Measurements from ENCODE around the gene AMOT. TPM values are rescaled to one million over a fixed set of nuclear protein-coding genes. Genes with fewer than 3 reads are reported as not detected.

Gene AMOT
- total RNA-seq, 1 donor from 2014 or later: 36.9 TPM

DNA sequence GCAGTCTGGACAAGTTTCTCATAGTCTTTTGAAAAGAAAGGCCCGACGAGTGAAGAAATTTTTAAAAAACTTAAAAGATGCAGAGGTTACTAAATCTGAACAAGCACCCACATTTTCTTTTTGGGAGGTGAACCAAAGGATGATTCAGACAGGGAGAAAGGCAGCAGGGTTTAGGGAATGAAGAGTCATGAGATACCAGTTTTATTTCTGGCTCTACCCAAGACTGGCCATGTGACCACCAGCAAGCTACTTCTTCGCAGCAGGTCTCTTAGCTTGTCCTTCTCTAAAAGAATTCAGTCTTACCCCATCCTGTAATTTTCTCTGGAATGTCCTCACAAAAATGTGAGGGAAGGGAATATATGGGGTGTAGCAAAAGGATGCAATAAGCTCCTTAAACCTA, 37.6 kb downstream of the AMOT start:
- no peaks in the 10 kb centered on the region for H3K27me3 Mint-ChIP-seq (ENCODE audit: low read depth, unreplicated experiment)
- no peak overlapping the region for H3K4me3 ChIP-seq (ENCODE audit: insufficient read depth, low read depth, low read length)
- H3K27ac Mint-ChIP-seq (ENCODE audit: unreplicated experiment): no peak overlapping the region
- H3K79me2 ChIP-seq (ENCODE audit: insufficient read depth, low read length): no peaks in the 10 kb centered on the region
- no peaks in the 10 kb centered on the region for H3K27me3 ChIP-seq (ENCODE audit: insufficient read depth, low read length)
- H3K9me3 Mint-ChIP-seq (ENCODE audit: unreplicated experiment): peaks cover under 1% of the 10 kb centered on the region
- H3K36me3 Mint-ChIP-seq (ENCODE audit: low read depth, unreplicated experiment): peaks cover 3% of the 10 kb centered on the region
- no peak overlapping the region for H3K9ac ChIP-seq (ENCODE audit: low read length)
- no peaks in the 10 kb centered on the region for H3K36me3 ChIP-seq (ENCODE audit: insufficient read depth, low read length)
- no peak overlapping the region for H3K4me2 ChIP-seq (ENCODE audit: low read length)
- no peak overlapping the region for H3K4me3 Mint-ChIP-seq (ENCODE audit: unreplicated experiment)
- no peak for DNase-seq (ENCODE audit: low read depth)
- no peak for FAIRE-seq
- H3K27ac ChIP-seq (ENCODE audit: low read depth, low read length): no peak overlapping the region
- H3K4me1 ChIP-seq (ENCODE audit: insufficient read depth, low read length): no peaks in the 10 kb centered on the region
- no peak overlapping the region for H2AFZ ChIP-seq (ENCODE audit: low read depth, low read length)
- no peaks in the 10 kb centered on the region for H4K20me1 ChIP-seq (ENCODE audit: insufficient read depth, low read length)
- no peaks in the 10 kb centered on the region for H3K4me1 Mint-ChIP-seq (ENCODE audit: low read depth, unreplicated experiment)
- no peaks in the 10 kb centered on the region for H3K9me3 ChIP-seq (ENCODE audit: insufficient read depth, low read depth, low read length)
- TF ChIP-seq, protein P1, sequence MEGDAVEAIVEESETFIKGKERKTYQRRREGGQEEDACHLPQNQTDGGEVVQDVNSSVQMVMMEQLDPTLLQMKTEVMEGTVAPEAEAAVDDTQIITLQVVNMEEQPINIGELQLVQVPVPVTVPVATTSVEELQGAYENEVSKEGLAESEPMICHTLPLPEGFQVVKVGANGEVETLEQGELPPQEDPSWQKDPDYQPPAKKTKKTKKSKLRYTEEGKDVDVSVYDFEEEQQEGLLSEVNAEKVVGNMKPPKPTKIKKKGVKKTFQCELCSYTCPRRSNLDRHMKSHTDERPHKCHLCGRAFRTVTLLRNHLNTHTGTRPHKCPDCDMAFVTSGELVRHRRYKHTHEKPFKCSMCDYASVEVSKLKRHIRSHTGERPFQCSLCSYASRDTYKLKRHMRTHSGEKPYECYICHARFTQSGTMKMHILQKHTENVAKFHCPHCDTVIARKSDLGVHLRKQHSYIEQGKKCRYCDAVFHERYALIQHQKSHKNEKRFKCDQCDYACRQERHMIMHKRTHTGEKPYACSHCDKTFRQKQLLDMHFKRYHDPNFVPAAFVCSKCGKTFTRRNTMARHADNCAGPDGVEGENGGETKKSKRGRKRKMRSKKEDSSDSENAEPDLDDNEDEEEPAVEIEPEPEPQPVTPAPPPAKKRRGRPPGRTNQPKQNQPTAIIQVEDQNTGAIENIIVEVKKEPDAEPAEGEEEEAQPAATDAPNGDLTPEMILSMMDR (IDR thresholded peaks at IDR 0.05; ENCODE audit: insufficient read depth, low read depth, low read length): no peak
- TF ChIP-seq EZH2 (IDR thresholded peaks at IDR 0.05; ENCODE audit: insufficient read depth, low read length): no peak

DNA sequence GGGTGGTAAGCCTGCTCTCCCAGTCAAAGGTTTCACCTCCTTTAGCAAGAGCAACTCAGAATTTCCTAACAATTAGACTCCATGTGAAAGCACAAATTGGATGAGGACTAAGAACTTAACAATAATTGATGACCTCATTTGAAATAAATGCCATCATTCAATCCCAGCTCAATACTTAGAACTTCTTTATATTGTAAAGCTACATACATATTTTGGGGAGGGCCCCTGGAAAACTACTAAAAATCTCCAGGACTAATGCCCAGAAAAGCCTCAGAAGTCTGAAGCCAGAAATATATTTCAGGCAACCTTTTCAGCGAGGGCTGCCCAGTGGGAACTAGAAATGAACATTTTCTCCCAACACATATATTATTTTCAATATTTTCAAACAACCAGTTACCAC, 38.1 kb downstream of the AMOT start:
- Histone ChIP-seq H3K9ac (ENCODE audit: low read length) (no peak overlapping the region), H3K27ac (ENCODE audit: low read depth, low read length) (no peak overlapping the region), H3K4me3 (ENCODE audit: insufficient read depth, low read depth, low read length) (no peak overlapping the region), H3K79me2 (ENCODE audit: insufficient read depth, low read length) (no peaks in the 10 kb centered on the region), H2AFZ (ENCODE audit: low read depth, low read length) (no peak overlapping the region), H4K20me1 (ENCODE audit: insufficient read depth, low read length) (no peaks in the 10 kb centered on the region), H3K4me1 (ENCODE audit: insufficient read depth, low read length) (no peaks in the 10 kb centered on the region), H3K9me3 (ENCODE audit: insufficient read depth, low read depth, low read length) (no peaks in the 10 kb centered on the region), H3K36me3 (ENCODE audit: insufficient read depth, low read length) (no peaks in the 10 kb centered on the region), H3K4me2 (ENCODE audit: low read length) (no peak overlapping the region), H3K27me3 (ENCODE audit: insufficient read depth, low read length) (no peaks in the 10 kb centered on the region)
- no peak overlapping the region for H3K27ac Mint-ChIP-seq (ENCODE audit: unreplicated experiment)
- peaks cover 3% of the 10 kb centered on the region for H3K9me3 Mint-ChIP-seq (ENCODE audit: unreplicated experiment)
- H3K4me3 Mint-ChIP-seq (ENCODE audit: unreplicated experiment): no peak overlapping the region
- FAIRE-seq: no peak
- H3K27me3 Mint-ChIP-seq (ENCODE audit: low read depth, unreplicated experiment): no peaks in the 10 kb centered on the region
- DNase-seq (ENCODE audit: low read depth): no peak
- no peak for TF ChIP-seq EZH2 (IDR thresholded peaks at IDR 0.05; ENCODE audit: insufficient read depth, low read length)
- TF ChIP-seq, protein P1 (IDR thresholded peaks at IDR 0.05; ENCODE audit: insufficient read depth, low read depth, low read length): no peak
- H3K4me1 Mint-ChIP-seq (ENCODE audit: low read depth, unreplicated experiment): no peaks in the 10 kb centered on the region
- peaks cover 5% of the 10 kb centered on the region for H3K36me3 Mint-ChIP-seq (ENCODE audit: low read depth, unreplicated experiment)

- Histone ChIP-seq H2AFZ (ENCODE audit: low read depth, low read length) (no peak overlapping the region), H3K27me3 (ENCODE audit: insufficient read depth, low read length) (no peaks in the 10 kb centered on the region), H3K9ac (ENCODE audit: low read length) (no peak overlapping the region), H3K9me3 (ENCODE audit: insufficient read depth, low read depth, low read length) (no peaks in the 10 kb centered on the region), H3K4me1 (ENCODE audit: insufficient read depth, low read length) (no peaks in the 10 kb centered on the region), H3K4me2 (ENCODE audit: low read length) (no peak overlapping the region), H3K27ac (ENCODE audit: low read depth, low read length) (no peak overlapping the region), H3K79me2 (ENCODE audit: insufficient read depth, low read length) (no peaks in the 10 kb centered on the region), H3K36me3 (ENCODE audit: insufficient read depth, low read length) (no peaks in the 10 kb centered on the region), H4K20me1 (ENCODE audit: insufficient read depth, low read length) (no peaks in the 10 kb centered on the region), H3K4me3 (ENCODE audit: insufficient read depth, low read depth, low read length) (no peak overlapping the region)
- Mint-ChIP-seq H3K27me3 (ENCODE audit: low read depth, unreplicated experiment) (no peaks in the 10 kb centered on the region), H3K4me3 (ENCODE audit: unreplicated experiment) (no peak overlapping the region), H3K9me3 (ENCODE audit: unreplicated experiment) (peaks cover 3% of the 10 kb centered on the region), H3K4me1 (ENCODE audit: low read depth, unreplicated experiment) (no peaks in the 10 kb centered on the region), H3K27ac (ENCODE audit: unreplicated experiment) (no peak overlapping the region), H3K36me3 (ENCODE audit: low read depth, unreplicated experiment) (peaks cover 7% of the 10 kb centered on the region)
- FAIRE-seq: peak; percentile 29
- TF ChIP-seq, protein P1 (IDR thresholded peaks at IDR 0.05; ENCODE audit: insufficient read depth, low read depth, low read length): no peak
- TF ChIP-seq EZH2 (IDR thresholded peaks at IDR 0.05; ENCODE audit: insufficient read depth, low read length): no peak
- DNase-seq (ENCODE audit: low read depth): no peak
Measured at GRCh38 chrX:112800971-112801775, 39.5 kb downstream of the AMOT start.

Data from astrocyte (in vitro differentiated cells and primary cell).